HG03139 (cell line): Measurements from ENCODE around the gene DISP3.

Experiments
- ATAC-seq: cut with Tn5 transposase; IDR thresholded peaks from one replicate; pipeline ENCODE4 v1.9.1; 2021; ENCODE audit not compliant: unreplicated experiment

The DISP3 gene

GRCh38 chr1:11505591-11506538, 26.9 kb downstream of the DISP3 start:
- no peak for ATAC-seq

GRCh38 chr1:11507309-11507708, 28.4 kb downstream of the DISP3 start:
- no peak for ATAC-seq

GRCh38 chr1:11513681-11514080, 34.7 kb downstream of the DISP3 start:
- no peak for ATAC-seq

GRCh38 chr1:11514366-11514765, 35.4 kb downstream of the DISP3 start:
- no peak for ATAC-seq

GRCh38 chr1:11515368-11516300, 36.7 kb downstream of the DISP3 start:
- ATAC-seq = no peak

GRCh38 chr1:11516961-11517635, 38.1 kb downstream of the DISP3 start:
- ATAC-seq = no peak

GRCh38 chr1:11518016-11518701, 39.2 kb downstream of the DISP3 start:
- ATAC-seq = no peak

- ATAC-seq = no peak
These were observed 40.1 kb downstream of the DISP3 start for GRCh38 chr1:11518791-11519628.

- ATAC-seq = no peak
These were observed 40.7 kb downstream of the DISP3 start for GRCh38 chr1:11519629-11520031.

- no peak for ATAC-seq
These were observed 41.7 kb downstream of the DISP3 start for GRCh38 chr1:11520531-11521233.

- ATAC-seq = no peak
These were observed 42.8 kb downstream of the DISP3 start for GRCh38 chr1:11521582-11522399.

GRCh38 chr1:11522400-11523235, 43.7 kb downstream of the DISP3 start:
- ATAC-seq = no peak

- ATAC-seq = no peak
These were observed 44.3 kb downstream of the DISP3 start for GRCh38 chr1:11523261-11523660.

GRCh38 chr1:11523746-11524464, 45.0 kb downstream of the DISP3 start:
- no peak for ATAC-seq

GRCh38 chr1:11524465-11525150, 45.7 kb downstream of the DISP3 start:
- ATAC-seq = no peak

- ATAC-seq = no peak
These were observed 46.2 kb downstream of the DISP3 start for GRCh38 chr1:11525151-11525505.
